ENCODE data around the gene PRPS1L1. TPM values are rescaled to one million over a fixed set of nuclear protein-coding genes. Genes with fewer than 3 reads are reported as not detected.

The PRPS1L1 gene
- total RNA-seq, 1 experiment from 2014 or later = not detected

GRCh38 chr7:18037609-18038008 is 10.0 kb upstream of the PRPS1L1 start:
- no peak overlapping the region for H3K4me3 Mint-ChIP-seq
- Histone ChIP-seq H3K9me3 (ENCODE audit: control insufficient read depth, low read depth, low read length) (no peaks in the 10 kb centered on the region), H2AFZ (ENCODE audit: low read length) (no peak overlapping the region), H2BK12ac (ENCODE audit: insufficient read length, low read depth, low read length) (no peak overlapping the region), H3K4ac (ENCODE audit: low read depth, low read length) (no peak overlapping the region), H2BK120ac (ENCODE audit: low read depth, low read length, poor library complexity, severe bottlenecking) (no peak overlapping the region), H2BK20ac (ENCODE audit: low read depth, low read length, poor library complexity, severe bottlenecking) (no peak overlapping the region), H3K9ac (ENCODE audit: extremely low read depth, insufficient read length, low read length) (no peak overlapping the region), H3T11ph (ENCODE audit: low read length) (no peak overlapping the region), H2AK5ac (ENCODE audit: insufficient read length, low read length) (no peak overlapping the region), H3K23ac (ENCODE audit: insufficient read length, low read depth, low read length) (no peak overlapping the region), H3K18ac (ENCODE audit: insufficient read length, low read depth, low read length) (no peak overlapping the region), H2BK15ac (ENCODE audit: low read depth, low read length) (no peak overlapping the region), H2BK5ac (ENCODE audit: insufficient read length, low read length) (no peak overlapping the region), H3K4me1 (ENCODE audit: insufficient read depth, low read length) (no peaks in the 10 kb centered on the region), H4K91ac (ENCODE audit: insufficient read length, low read depth, low read length) (no peak overlapping the region), H3K27ac (ENCODE audit: insufficient read length, low read depth, low read length) (no peak overlapping the region), H3K14ac (ENCODE audit: insufficient read depth, low read length) (no peak overlapping the region), H4K8ac (replicated peaks; ENCODE audit: insufficient read length, low read depth, low read length) (no peak overlapping the region), H3K23me2 (ENCODE audit: insufficient read length, low read depth, low read length, poor library complexity, severe bottlenecking) (no peaks in the 10 kb centered on the region), H3K79me1 (ENCODE audit: insufficient read depth, low read depth, low read length, poor library complexity, severe bottlenecking) (no peaks in the 10 kb centered on the region), H4K20me1 (ENCODE audit: control insufficient read depth, insufficient read depth, insufficient read length) (no peaks in the 10 kb centered on the region), H3K4me2 (ENCODE audit: insufficient read depth, insufficient read length, low read length) (no peak overlapping the region), H3K27me3 (ENCODE audit: insufficient read depth, low read length) (no peaks in the 10 kb centered on the region), H3K56ac (ENCODE audit: insufficient read length, low read depth, low read length) (no peak overlapping the region), H3K79me2 (ENCODE audit: insufficient read depth, low read length) (no peaks in the 10 kb centered on the region), H4K5ac (ENCODE audit: insufficient read length, low read depth, low read length) (no peak overlapping the region)
- no peaks in the 10 kb centered on the region for H3K27me3 Mint-ChIP-seq (ENCODE audit: low read depth)
- no peak overlapping the region for H3K27ac Mint-ChIP-seq
- TF ChIP-seq, protein P1, sequence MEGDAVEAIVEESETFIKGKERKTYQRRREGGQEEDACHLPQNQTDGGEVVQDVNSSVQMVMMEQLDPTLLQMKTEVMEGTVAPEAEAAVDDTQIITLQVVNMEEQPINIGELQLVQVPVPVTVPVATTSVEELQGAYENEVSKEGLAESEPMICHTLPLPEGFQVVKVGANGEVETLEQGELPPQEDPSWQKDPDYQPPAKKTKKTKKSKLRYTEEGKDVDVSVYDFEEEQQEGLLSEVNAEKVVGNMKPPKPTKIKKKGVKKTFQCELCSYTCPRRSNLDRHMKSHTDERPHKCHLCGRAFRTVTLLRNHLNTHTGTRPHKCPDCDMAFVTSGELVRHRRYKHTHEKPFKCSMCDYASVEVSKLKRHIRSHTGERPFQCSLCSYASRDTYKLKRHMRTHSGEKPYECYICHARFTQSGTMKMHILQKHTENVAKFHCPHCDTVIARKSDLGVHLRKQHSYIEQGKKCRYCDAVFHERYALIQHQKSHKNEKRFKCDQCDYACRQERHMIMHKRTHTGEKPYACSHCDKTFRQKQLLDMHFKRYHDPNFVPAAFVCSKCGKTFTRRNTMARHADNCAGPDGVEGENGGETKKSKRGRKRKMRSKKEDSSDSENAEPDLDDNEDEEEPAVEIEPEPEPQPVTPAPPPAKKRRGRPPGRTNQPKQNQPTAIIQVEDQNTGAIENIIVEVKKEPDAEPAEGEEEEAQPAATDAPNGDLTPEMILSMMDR (conservative IDR thresholded peaks at IDR 0.05) = no peak
- no peaks in the 10 kb centered on the region for H3K4me1 Mint-ChIP-seq
- no peak for DNase-seq
- H3K36me3 Mint-ChIP-seq (ENCODE audit: insufficient read depth in 1 of 3, low read depth in 3 of 3) = peaks cover 0 to under 1% (median 0%) of the 10 kb centered on the region in 3 experiments; a peak in 1 of 7 replicates
- H3K9me3 Mint-ChIP-seq = peaks cover 0 to under 1% of the 10 kb centered on the region in 2 experiments; a peak in 1 of 5 replicates
- no CpG with 5 or more reads among the region's 3 CpGs for WGBS (ENCODE audit: extremely low coverage, insufficient read length, low lambda C conversion rate)
